RWPE1 (cell line): ENCODE data around the gene PSMG2.
A peak's percentile ranks its signal among the peaks of the same experiment; 100 is the strongest.

Source experiments
- CTCF ChIA-PET: fragments of 350-600 bp; sonication (Branson Sonifier 250); formaldehyde crosslinking; extraction: SDS; loops from one replicate; lab custom pipeline; 2021; lab: Yijun Ruan, JAX
- POLR2A ChIA-PET: fragments of 400-600 bp; formaldehyde crosslinking; extraction: SDS; loops from one replicate; lab custom pipeline; 2020; ENCODE audit warnings: antibody characterized with exemption; ENCODE audit not compliant: low non-redundant PET; lab: Yijun Ruan, JAX
- DNase-seq: peaks from one replicate; pipeline ENCODE4 v3.0.0; 2012; ENCODE audit warnings: low spot score
- H3K27ac ChIP-seq: fragments of 450-650 bp; 2 replicates; pipeline ENCODE4 v1.5.1; 2017
- TF ChIP-seq, protein P1 (sequence below): fragments of 450-650 bp; conservative IDR thresholded peaks from 2 replicates; pipeline ENCODE4 v1.5.1; 2017; ENCODE audit warnings: low read depth, mild to moderate bottlenecking

PSMG2 gene

DNA sequence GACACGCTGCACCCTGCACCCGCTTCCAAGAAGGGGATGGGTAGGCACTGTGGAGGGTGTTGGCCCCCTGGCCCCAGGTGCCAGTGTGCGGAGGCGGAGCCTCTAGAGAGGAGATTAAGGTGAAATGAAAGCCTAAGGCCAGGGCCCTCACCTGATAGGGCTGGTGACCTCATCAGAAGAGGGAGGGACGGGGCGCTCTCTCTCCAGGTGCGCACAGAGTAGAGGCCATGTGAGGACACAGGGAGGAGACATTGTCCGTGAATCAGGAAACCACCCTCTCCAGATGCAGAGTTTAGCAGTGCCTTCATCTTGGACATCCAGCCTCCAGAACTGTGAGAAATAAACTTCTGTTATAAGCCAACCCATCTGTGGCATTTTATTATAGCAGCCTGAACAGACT is 62.3 kb downstream of the PSMG2 start:
- H3K27ac ChIP-seq = no peak overlapping the region
- DNase-seq = peak; percentile 84
- CTCF ChIA-PET = interaction anchor here (3.3 kb wide), 1 partner anchor 170 kb away, joined by 17 read pairs; no protein-coding TSS in a partner anchor
- POLR2A ChIA-PET = no interaction called here
- TF ChIP-seq, protein P1, sequence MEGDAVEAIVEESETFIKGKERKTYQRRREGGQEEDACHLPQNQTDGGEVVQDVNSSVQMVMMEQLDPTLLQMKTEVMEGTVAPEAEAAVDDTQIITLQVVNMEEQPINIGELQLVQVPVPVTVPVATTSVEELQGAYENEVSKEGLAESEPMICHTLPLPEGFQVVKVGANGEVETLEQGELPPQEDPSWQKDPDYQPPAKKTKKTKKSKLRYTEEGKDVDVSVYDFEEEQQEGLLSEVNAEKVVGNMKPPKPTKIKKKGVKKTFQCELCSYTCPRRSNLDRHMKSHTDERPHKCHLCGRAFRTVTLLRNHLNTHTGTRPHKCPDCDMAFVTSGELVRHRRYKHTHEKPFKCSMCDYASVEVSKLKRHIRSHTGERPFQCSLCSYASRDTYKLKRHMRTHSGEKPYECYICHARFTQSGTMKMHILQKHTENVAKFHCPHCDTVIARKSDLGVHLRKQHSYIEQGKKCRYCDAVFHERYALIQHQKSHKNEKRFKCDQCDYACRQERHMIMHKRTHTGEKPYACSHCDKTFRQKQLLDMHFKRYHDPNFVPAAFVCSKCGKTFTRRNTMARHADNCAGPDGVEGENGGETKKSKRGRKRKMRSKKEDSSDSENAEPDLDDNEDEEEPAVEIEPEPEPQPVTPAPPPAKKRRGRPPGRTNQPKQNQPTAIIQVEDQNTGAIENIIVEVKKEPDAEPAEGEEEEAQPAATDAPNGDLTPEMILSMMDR = no peak

DNA sequence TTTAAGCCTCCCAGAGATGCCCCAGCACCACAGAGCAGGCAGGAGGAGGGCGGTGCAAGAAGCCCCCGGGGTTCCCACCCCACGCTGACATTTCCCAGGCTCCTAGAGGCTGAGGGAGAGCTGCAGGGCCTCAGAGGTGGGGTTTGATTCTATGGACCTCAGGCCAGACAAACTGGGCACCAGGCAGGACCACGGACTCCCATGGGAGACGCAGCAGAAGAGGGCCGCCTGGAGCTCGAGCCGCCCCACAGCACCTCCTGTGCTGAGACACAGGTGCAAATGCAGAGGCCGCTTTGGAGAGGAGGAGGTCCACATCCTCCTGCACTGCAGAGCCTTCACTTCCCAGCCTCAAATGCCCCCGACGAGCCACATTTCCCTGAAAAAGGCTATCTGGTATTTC is 62.7 kb downstream of the PSMG2 start:
- no peak overlapping the region for H3K27ac ChIP-seq
- CTCF ChIA-PET = interaction anchor here (0.7 to 3.3 kb wide), 2 partner anchors 169 to 172 kb away, joined by 3 to 17 read pairs; no protein-coding TSS in a partner anchor
- TF ChIP-seq, protein P1 = no peak
- POLR2A ChIA-PET = no interaction called here
- no peak for DNase-seq

DNA sequence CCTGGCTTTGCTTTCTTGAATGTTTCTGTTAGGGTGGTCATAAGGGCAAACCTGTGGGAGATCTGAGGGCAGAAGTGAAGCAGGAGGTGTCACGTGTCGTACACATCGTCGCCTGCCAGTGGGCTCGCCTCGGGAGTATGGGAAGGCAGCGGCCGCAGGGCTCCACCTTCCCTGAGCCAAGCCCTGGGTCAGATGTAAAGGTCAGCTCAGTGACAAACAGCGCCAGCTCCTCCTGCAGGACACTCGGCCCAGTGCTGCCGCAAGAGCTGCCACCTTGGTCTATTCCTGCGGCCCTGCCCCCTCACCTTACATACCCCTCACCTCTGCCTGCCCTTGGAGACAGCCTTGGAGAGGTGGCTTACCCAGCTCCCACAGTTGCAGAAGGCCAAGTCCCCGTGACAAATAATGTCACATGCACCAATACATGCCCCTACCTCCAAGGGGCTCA is 64.2 kb downstream of the PSMG2 start:
- TF ChIP-seq, protein P1 = no peak
- CTCF ChIA-PET = interaction anchor here (0.9 to 3.3 kb wide), 2 partner anchors 126 to 168 kb away, joined by 5 to 17 read pairs; no protein-coding TSS in a partner anchor
- H3K27ac ChIP-seq = no peak overlapping the region
- no peak for DNase-seq
- POLR2A ChIA-PET = no interaction called here

DNA sequence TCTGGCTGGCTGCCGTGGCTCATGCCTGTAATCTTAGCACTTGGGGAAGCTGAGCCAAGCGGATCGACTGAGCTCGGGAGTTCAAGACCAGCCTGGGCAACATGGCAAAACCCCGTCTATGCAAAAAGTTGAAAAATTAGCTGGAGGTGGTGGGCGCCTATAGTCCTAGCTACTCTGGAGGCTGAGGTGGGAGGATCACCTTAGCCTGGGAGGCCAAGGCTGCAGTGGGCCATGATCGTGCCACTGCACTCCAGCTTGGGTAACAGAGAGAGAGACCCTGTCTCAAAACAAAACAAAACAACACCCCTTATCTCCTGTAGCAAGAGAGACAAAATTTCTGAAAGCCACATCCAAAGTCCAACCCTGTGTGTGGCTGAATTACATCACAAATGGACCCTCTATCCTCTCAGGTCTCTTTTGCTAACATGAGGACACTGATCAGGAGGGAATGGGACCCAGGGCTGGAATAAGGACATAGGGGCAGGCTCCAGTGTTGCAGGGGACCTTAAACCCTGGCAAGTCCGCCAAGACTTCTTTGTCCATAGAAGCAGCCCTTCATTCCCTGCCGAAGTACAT is 64.8 kb downstream of the PSMG2 start:
- CTCF ChIA-PET = interaction anchor here (0.9 to 3.3 kb wide), 2 partner anchors 126 to 167 kb away, joined by 5 to 17 read pairs; no protein-coding TSS in a partner anchor
- POLR2A ChIA-PET = no interaction called here
- TF ChIP-seq, protein P1 = no peak
- no peak for DNase-seq
- no peak overlapping the region for H3K27ac ChIP-seq

DNA sequence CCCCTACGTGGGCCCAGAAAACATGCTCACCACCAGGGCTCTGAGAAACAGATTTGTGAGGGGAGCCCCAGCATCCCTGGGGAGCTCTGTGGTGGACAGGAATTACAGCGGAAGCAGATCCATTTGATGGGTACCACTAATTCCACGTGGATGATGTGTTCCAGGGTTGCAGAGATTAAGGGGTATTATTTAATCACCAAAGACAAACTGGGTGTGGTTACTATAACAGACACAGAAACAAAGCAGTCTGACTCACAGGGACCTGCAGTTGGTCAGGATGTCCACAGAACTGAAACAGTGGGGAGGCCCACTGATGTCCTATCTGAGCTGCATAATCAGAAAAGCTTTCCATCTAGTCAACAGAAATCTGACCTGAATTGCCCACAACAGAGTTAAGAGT is 65.8 kb downstream of the PSMG2 start:
- TF ChIP-seq, protein P1 = no peak
- no peak overlapping the region for H3K27ac ChIP-seq
- CTCF ChIA-PET = interaction anchor here (0.6 kb wide), 1 partner anchor 25 kb away, joined by 3 read pairs; no protein-coding TSS in a partner anchor
- POLR2A ChIA-PET = no interaction called here
- peak; percentile 26 for DNase-seq

DNA sequence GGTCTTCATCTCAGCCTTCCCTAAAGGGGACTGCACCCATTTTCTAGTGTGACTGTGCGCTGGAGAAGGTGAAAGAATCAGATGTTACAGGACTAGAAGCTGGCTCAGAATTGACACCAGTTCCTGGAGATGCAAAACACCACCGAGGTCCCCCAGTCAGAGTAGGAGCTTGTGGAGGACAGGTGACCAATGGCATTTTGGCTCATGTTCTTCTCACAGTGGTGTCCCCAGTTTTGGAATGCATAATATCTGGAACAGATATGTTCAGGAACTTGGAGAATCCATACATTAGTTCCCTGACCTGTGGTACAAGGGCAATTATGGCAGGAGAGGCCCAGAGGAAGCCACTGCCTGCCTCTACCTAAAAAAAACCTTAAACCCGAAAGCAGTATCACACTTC is 66.3 kb downstream of the PSMG2 start:
- TF ChIP-seq, protein P1 = no peak
- DNase-seq = no peak
- CTCF ChIA-PET = interaction anchor here (0.6 kb wide), 1 partner anchor 165 kb away, joined by 3 read pairs; no protein-coding TSS in a partner anchor
- H3K27ac ChIP-seq = no peak overlapping the region
- POLR2A ChIA-PET = no interaction called here
